Astrocyte (in vitro differentiated cells and primary cell): ENCODE data around the gene GLIPR1. TPM values are rescaled to one million over a fixed set of nuclear protein-coding genes. Genes with fewer than 3 reads are reported as not detected.

Experiments used
- DNase-seq: peaks from one replicate; pipeline ENCODE4 v3.0.0-alpha.2; 2010; ENCODE audit warnings: low read depth
- FAIRE-seq: peaks from 2 replicates; lab custom pipeline; 2011; peaks lifted over from hg19 to GRCh38; lab: Jason Lieb, UNC
- H2AFZ ChIP-seq: 2 replicates; pipeline ENCODE4 v1.6.0; 2012; ENCODE audit warnings: low read depth, low read length, inconsistent platforms
- H3K27ac ChIP-seq: 2 replicates; pipeline ENCODE4 v1.5.1; 2011; ENCODE audit warnings: low read depth, low read length, inconsistent platforms
- H3K27me3 ChIP-seq: 2 replicates; pipeline ENCODE4 v1.6.0; 2011; ENCODE audit warnings: low read length, inconsistent platforms; ENCODE audit not compliant: insufficient read depth
- H3K36me3 ChIP-seq: 2 replicates; pipeline ENCODE4 v1.5.1; 2011; ENCODE audit warnings: low read length, inconsistent platforms; ENCODE audit not compliant: insufficient read depth
- H3K4me1 ChIP-seq: 2 replicates; pipeline ENCODE4 v1.5.1; 2011; ENCODE audit warnings: low read length, inconsistent platforms; ENCODE audit not compliant: insufficient read depth
- H3K4me2 ChIP-seq: 2 replicates; pipeline ENCODE4 v1.6.0; 2012; ENCODE audit warnings: low read length, inconsistent platforms
- H3K4me3 ChIP-seq: 2 replicates; pipeline ENCODE4 v1.5.1; 2011; ENCODE audit warnings: low read depth, mild to moderate bottlenecking, low read length, inconsistent platforms; ENCODE audit not compliant: insufficient read depth
- H3K79me2 ChIP-seq: 2 replicates; pipeline ENCODE4 v1.6.0; 2012; ENCODE audit warnings: mild to moderate bottlenecking, low read length, inconsistent platforms; ENCODE audit not compliant: insufficient read depth
- H3K9ac ChIP-seq: 2 replicates; pipeline ENCODE4 v1.6.0; 2012; ENCODE audit warnings: mild to moderate bottlenecking, low read length, inconsistent platforms
- H3K9me3 ChIP-seq: 2 replicates; pipeline ENCODE4 v1.5.1; 2012; ENCODE audit warnings: low read depth, mild to moderate bottlenecking, low read length, inconsistent platforms; ENCODE audit not compliant: insufficient read depth
- H4K20me1 ChIP-seq: 2 replicates; pipeline ENCODE4 v1.6.0; 2012; ENCODE audit warnings: low read length, inconsistent platforms; ENCODE audit not compliant: insufficient read depth
- H3K27ac Mint-ChIP-seq: one replicate; pipeline ENCODE4 v1.8.0; 2021; ENCODE audit warnings: mild to moderate bottlenecking, mixed read lengths; ENCODE audit not compliant: unreplicated experiment
- H3K27me3 Mint-ChIP-seq: one replicate; pipeline ENCODE4 v1.8.0; 2021; ENCODE audit warnings: low read depth, mixed read lengths; ENCODE audit not compliant: unreplicated experiment
- H3K36me3 Mint-ChIP-seq: one replicate; pipeline ENCODE4 v1.8.0; 2021; ENCODE audit warnings: low read depth, mixed read lengths; ENCODE audit not compliant: unreplicated experiment
- H3K4me1 Mint-ChIP-seq: one replicate; pipeline ENCODE4 v1.8.0; 2021; ENCODE audit warnings: low read depth, mixed read lengths; ENCODE audit not compliant: unreplicated experiment
- H3K4me3 Mint-ChIP-seq: one replicate; pipeline ENCODE4 v1.8.0; 2021; ENCODE audit warnings: mild to moderate bottlenecking, moderate library complexity, mixed read lengths; ENCODE audit not compliant: unreplicated experiment
- H3K9me3 Mint-ChIP-seq: one replicate; pipeline ENCODE4 v1.8.0; 2021; ENCODE audit warnings: mild to moderate bottlenecking, mixed read lengths; ENCODE audit not compliant: unreplicated experiment
- CTCF ChIP-seq: IDR thresholded peaks from 2 replicates; pipeline ENCODE4 v1.5.1; 2011; ENCODE audit warnings: low read depth, mild to moderate bottlenecking, inconsistent platforms, low read length, moderate library complexity; ENCODE audit not compliant: insufficient read depth
- EZH2 ChIP-seq: IDR thresholded peaks from 2 replicates; pipeline ENCODE4 v1.6.1; 2012; ENCODE audit warnings: mild to moderate bottlenecking, low read length, inconsistent platforms; ENCODE audit not compliant: insufficient read depth
- total RNA-seq: library from RNA; stranded (reverse); gene quantifications from 2 replicates; pipeline ENCODE4 v1.2.1, GENCODE V29; 2021

The GLIPR1 gene
- total RNA-seq, 1 donor from 2014 or later, result 232 TPM

GRCh38 chr12:75489613-75490210, 9.2 kb downstream of the GLIPR1 start:
- H3K9me3 Mint-ChIP-seq, result no peaks in the 10 kb centered on the region
- H3K27me3 ChIP-seq, result no peaks in the 10 kb centered on the region
- peak overlapping the region; percentile 55 for H3K9ac ChIP-seq
- peak overlapping the region; percentile 3 for H3K27ac Mint-ChIP-seq
- H2AFZ ChIP-seq, result no peak overlapping the region
- H3K79me2 ChIP-seq, result peaks cover 96% of the 10 kb centered on the region
- peak overlapping the region; percentile 36 for H3K4me3 Mint-ChIP-seq
- peak overlapping the region; percentile 13 for H3K4me3 ChIP-seq
- H3K27me3 Mint-ChIP-seq, result no peaks in the 10 kb centered on the region
- no peaks in the 10 kb centered on the region for H3K9me3 ChIP-seq
- H3K36me3 Mint-ChIP-seq, result peaks cover 11% of the 10 kb centered on the region
- H3K27ac ChIP-seq, result peak overlapping the region; percentile 58
- no peak for TF ChIP-seq EZH2
- TF ChIP-seq CTCF, result no peak
- H3K4me2 ChIP-seq, result peak overlapping the region; percentile 71
- peaks cover 43% of the 10 kb centered on the region for H3K4me1 ChIP-seq
- H4K20me1 ChIP-seq, result peaks cover 60% of the 10 kb centered on the region
- H3K4me1 Mint-ChIP-seq, result peaks cover 21% of the 10 kb centered on the region
- H3K36me3 ChIP-seq, result peaks cover 55% of the 10 kb centered on the region
- DNase-seq (peak; percentile 62), FAIRE-seq (peak; percentile 83)

- H4K20me1 ChIP-seq, result peaks cover 60% of the 10 kb centered on the region
- Mint-ChIP-seq H3K27me3 (no peaks in the 10 kb centered on the region), H3K9me3 (no peaks in the 10 kb centered on the region), H3K36me3 (peaks cover 9% of the 10 kb centered on the region), H3K4me1 (peaks cover 17% of the 10 kb centered on the region), H3K27ac (no peak overlapping the region), H3K4me3 (no peak overlapping the region)
- FAIRE-seq (no peak), DNase-seq (no peak)
- no peak overlapping the region for H3K9ac ChIP-seq
- TF ChIP-seq CTCF (no peak), EZH2 (no peak)
- no peak overlapping the region for H3K4me3 ChIP-seq
- peaks cover 61% of the 10 kb centered on the region for H3K36me3 ChIP-seq
- peaks cover 94% of the 10 kb centered on the region for H3K79me2 ChIP-seq
- H3K27me3 ChIP-seq, result no peaks in the 10 kb centered on the region
- no peak overlapping the region for H2AFZ ChIP-seq
- no peak overlapping the region for H3K4me2 ChIP-seq
- H3K27ac ChIP-seq, result no peak overlapping the region
- H3K4me1 ChIP-seq, result peaks cover 35% of the 10 kb centered on the region
- H3K9me3 ChIP-seq, result no peaks in the 10 kb centered on the region
Observed at GRCh38 chr12:75491169-75491568, 10.6 kb downstream of the GLIPR1 start.

GRCh38 chr12:75503459-75503858, 22.9 kb downstream of the GLIPR1 start:
- Mint-ChIP-seq H3K27me3 (no peaks in the 10 kb centered on the region), H3K9me3 (no peaks in the 10 kb centered on the region), H3K4me3 (no peak overlapping the region), H3K4me1 (peaks cover 8% of the 10 kb centered on the region), H3K36me3 (peaks cover 1% of the 10 kb centered on the region), H3K27ac (no peak overlapping the region)
- H3K27ac ChIP-seq, result no peak overlapping the region
- no peaks in the 10 kb centered on the region for H3K27me3 ChIP-seq
- H3K4me1 ChIP-seq, result no peaks in the 10 kb centered on the region
- no peak overlapping the region for H2AFZ ChIP-seq
- H3K9ac ChIP-seq, result no peak overlapping the region
- H3K4me3 ChIP-seq, result no peak overlapping the region
- peaks cover 16% of the 10 kb centered on the region for H4K20me1 ChIP-seq
- no peaks in the 10 kb centered on the region for H3K9me3 ChIP-seq
- H3K36me3 ChIP-seq, result peaks cover 67% of the 10 kb centered on the region
- TF ChIP-seq EZH2 (no peak), CTCF (no peak)
- peak; percentile 5 for FAIRE-seq
- no peak for DNase-seq
- H3K79me2 ChIP-seq, result peaks cover 24% of the 10 kb centered on the region
- H3K4me2 ChIP-seq, result no peak overlapping the region
